Thymus (tissue), 11 donors: Measurements from ENCODE around the gene ADPRH. TPM values are rescaled to one million over a fixed set of nuclear protein-coding genes. Genes with fewer than 3 reads are reported as not detected.
"Not testable (repeated sequence)": the region's sequence is repeated elsewhere in the genome, so short reads cannot be mapped to it uniquely, and the experiment has no call there.

Source experiments
- DNase-seq, 9 donors: peaks; one replicate each; pipeline ENCODE4 v3.0.0-alpha.2; 2013; ENCODE audit warnings: low spot score in 9 of 9, low read depth in 6 of 9, missing footprints in 1 of 9
- H3K27ac ChIP-seq, 2 donors: one replicate each; pipeline ENCODE4 v1.5.1; 2013; ENCODE audit warnings: control low read depth in 1 of 2, low read depth in 1 of 2, low read length in 1 of 2, mild to moderate bottlenecking in 1 of 2, moderate library complexity in 1 of 2
- H3K27me3 ChIP-seq, 2 donors: one replicate each; pipeline ENCODE4 v1.5.1; 2013; ENCODE audit warnings: low read length in 1 of 2; ENCODE audit not compliant: control insufficient read depth in 2 of 2, insufficient read depth in 1 of 2
- H3K36me3 ChIP-seq, 2 donors: one replicate each; pipeline ENCODE4 v1.5.1; 2013; ENCODE audit warnings: low read length in 1 of 2, mild to moderate bottlenecking in 1 of 2, moderate library complexity in 1 of 2; ENCODE audit not compliant: control insufficient read depth in 2 of 2, insufficient read depth in 2 of 2
- H3K4me1 ChIP-seq, 2 donors: one replicate each; pipeline ENCODE4 v1.5.1; 2013; ENCODE audit warnings: low read length in 2 of 2; ENCODE audit not compliant: control insufficient read depth in 2 of 2, insufficient read depth in 2 of 2
- H3K4me3 ChIP-seq, 2 donors: one replicate each; pipeline ENCODE4 v1.5.1; 2013; ENCODE audit warnings: low read length in 2 of 2, control low read depth in 1 of 2, mild to moderate bottlenecking in 1 of 2
- H3K9me3 ChIP-seq, 2 donors: one replicate each; pipeline ENCODE4 v1.5.1; 2013; ENCODE audit warnings: low read length in 1 of 2, mild to moderate bottlenecking in 1 of 2; ENCODE audit not compliant: control insufficient read depth in 2 of 2, insufficient read depth in 1 of 2
- WGBS: extraction: QIAGEN DNeasy Blood & Tissue Kit; methylation state at CpG from one replicate; pipeline ENCODE4 v1.1.7; 2013; 5-methylcytosine and 5-hydroxymethylcytosine counted together
- polyA plus RNA-seq: library from polyadenylated mRNA; stranded (reverse); fragments of 200-250 nt; gene quantifications from one replicate; pipeline ENCODE4 v1.2.3, GENCODE V29; 2013
- total RNA-seq: library from RNA; stranded (reverse); fragments of 120-200 nt; gene quantifications from one replicate; pipeline ENCODE4 v1.2.4, GENCODE V29; 2013
- donor health status: healthy.

Gene ADPRH
- total and polyA plus RNA-seq, 2 donors = 2.5 to 8.2 TPM

GRCh38 chr3:119589102-119589773 is 9.9 kb downstream of the ADPRH start:
- no peak for DNase-seq
- H3K4me3 ChIP-seq = no peak overlapping the region
- no peaks in the 10 kb centered on the region for H3K9me3 ChIP-seq
- no peaks in the 10 kb centered on the region for H3K36me3 ChIP-seq
- H3K27me3 ChIP-seq = no peaks in the 10 kb centered on the region
- H3K27ac ChIP-seq = no peak overlapping the region
- WGBS = 73% methylated on average over 6 of the region's 6 CpGs
- no peaks in the 10 kb centered on the region for H3K4me1 ChIP-seq

- no peaks in the 10 kb centered on the region for H3K36me3 ChIP-seq
- H3K4me1 ChIP-seq = no peaks in the 10 kb centered on the region
- H3K4me3 ChIP-seq = no peak overlapping the region
- no peak for DNase-seq
- H3K27me3 ChIP-seq = no peaks in the 10 kb centered on the region
- 94% methylated on average over 1 of the region's 1 CpG for WGBS
- no peak overlapping the region for H3K27ac ChIP-seq
- no peaks in the 10 kb centered on the region for H3K9me3 ChIP-seq
These were observed 11.4 kb downstream of the ADPRH start for GRCh38 chr3:119590706-119591105.

- 89% methylated on average over 1 of the region's 1 CpG for WGBS
- Histone ChIP-seq H3K4me3 (no peak overlapping the region), H3K9me3 (no peaks in the 10 kb centered on the region), H3K36me3 (no peaks in the 10 kb centered on the region), H3K27me3 (no peaks in the 10 kb centered on the region), H3K4me1 (no peaks in the 10 kb centered on the region), H3K27ac (no peak overlapping the region)
- DNase-seq = no peak
These were observed 13.6 kb downstream of the ADPRH start for GRCh38 chr3:119592861-119593260.

GRCh38 chr3:119594066-119594465 is 14.8 kb downstream of the ADPRH start:
- Histone ChIP-seq H3K4me3 (no peak overlapping the region), H3K27ac (no peak overlapping the region), H3K4me1 (no peaks in the 10 kb centered on the region), H3K9me3 (no peaks in the 10 kb centered on the region), H3K36me3 (no peaks in the 10 kb centered on the region), H3K27me3 (no peaks in the 10 kb centered on the region)
- no peak for DNase-seq
- WGBS = 86% methylated on average over 5 of the region's 5 CpGs

- not testable (repeated sequence) for H3K27ac ChIP-seq, DNase-seq, H3K9me3 ChIP-seq, H3K36me3 ChIP-seq, H3K4me3 ChIP-seq, H3K4me1 ChIP-seq, H3K27me3 ChIP-seq
- 93% methylated on average over 1 of the region's 1 CpG for WGBS
These were observed 15.6 kb downstream of the ADPRH start for GRCh38 chr3:119594929-119595328.

GRCh38 chr3:119595639-119596334 is 16.5 kb downstream of the ADPRH start:
- H3K4me1 ChIP-seq = no peaks in the 10 kb centered on the region
- no peaks in the 10 kb centered on the region for H3K9me3 ChIP-seq
- no peak for DNase-seq
- WGBS = 86% methylated on average over 7 of the region's 7 CpGs
- H3K4me3 ChIP-seq = no peak overlapping the region
- H3K36me3 ChIP-seq = no peaks in the 10 kb centered on the region
- no peaks in the 10 kb centered on the region for H3K27me3 ChIP-seq
- no peak overlapping the region for H3K27ac ChIP-seq

- WGBS = 97% methylated on average over 6 of the region's 6 CpGs
- Histone ChIP-seq H3K4me1 (no peaks in the 10 kb centered on the region), H3K4me3 (no peak overlapping the region), H3K9me3 (no peaks in the 10 kb centered on the region), H3K27me3 (no peaks in the 10 kb centered on the region), H3K36me3 (no peaks in the 10 kb centered on the region), H3K27ac (no peak overlapping the region)
- DNase-seq = no peak
These were observed 17.1 kb downstream of the ADPRH start for GRCh38 chr3:119596398-119596797.

- no peak for DNase-seq
- WGBS = 94% methylated on average over 7 of the region's 7 CpGs
These were observed 18.4 kb downstream of the ADPRH start, which contains the start of gene PLA1A for GRCh38 chr3:119597548-119598288. TSS of gene PLA1A (plus strand) at chr3:119597885. CDS start at chr3:119597914, 29 bp downstream.

More at GRCh38 chr3:119597548-119598288, 18.4 kb downstream of the ADPRH start, which contains the start of gene PLA1A:
- H3K9me3 ChIP-seq = no peaks in the 10 kb centered on the region
- no peak within 1 kb of the TSS for H3K27ac ChIP-seq
- no peaks in the 10 kb centered on the region for H3K4me1 ChIP-seq
- no peaks in the 10 kb centered on the region for H3K36me3 ChIP-seq
- H3K4me3 ChIP-seq = no peak within 1 kb of the TSS
- no peaks in the 10 kb centered on the region for H3K27me3 ChIP-seq
